ENCODE measurements around the gene MMP27.
A peak's percentile ranks its signal among the peaks of the same experiment; 100 is the strongest.

MMP27 gene

GRCh38 chr11:102666331-102666957, 39.1 kb downstream of the MMP27 start:
- peak; percentile 18 for DNase-seq (ENCODE audit: insufficient read length, low spot score)
- FAIRE-seq: peak; percentile 23
- no peak for TF ChIP-seq POLR2A (IDR thresholded peaks at IDR 0.05; ENCODE audit: low read depth, low read length)
- no peak for TF ChIP-seq TAF1 (IDR thresholded peaks at IDR 0.05; ENCODE audit: low read depth, low read length)
- TF ChIP-seq SPI1 (IDR thresholded peaks at IDR 0.05; ENCODE audit: low read depth, low read length): no peak
- TF ChIP-seq PAX5 (IDR thresholded peaks at IDR 0.05; ENCODE audit: insufficient read depth, low read length, severe bottlenecking): no peak

- FAIRE-seq: peak; percentile 76
- no peak for DNase-seq (ENCODE audit: insufficient read length, low spot score)
- TF ChIP-seq POU2F2 (IDR thresholded peaks at IDR 0.05; ENCODE audit: low read depth, low read length): no peak
- no peak for TF ChIP-seq TAF1 (IDR thresholded peaks at IDR 0.05; ENCODE audit: low read depth, low read length)
- no peak for TF ChIP-seq PAX5 (IDR thresholded peaks at IDR 0.05; ENCODE audit: insufficient read depth, low read length, severe bottlenecking)
- TF ChIP-seq SPI1 (IDR thresholded peaks at IDR 0.05; ENCODE audit: low read depth, low read length): no peak
- no peak for TF ChIP-seq POLR2AphosphoS5 (IDR thresholded peaks at IDR 0.05; ENCODE audit: low read depth, low read length)
- no peak for TF ChIP-seq POLR2A (IDR thresholded peaks at IDR 0.05; ENCODE audit: low read depth, low read length)
Observed at GRCh38 chr11:102664001-102664752, 41.4 kb downstream of the MMP27 start.

GRCh38 chr11:102662607-102663006, 43.0 kb downstream of the MMP27 start:
- FAIRE-seq (no peak), DNase-seq (ENCODE audit: insufficient read length, low spot score) (no peak)
- TF ChIP-seq POU2F2 (IDR thresholded peaks at IDR 0.05; ENCODE audit: low read depth, low read length): no peak
- no peak for TF ChIP-seq POLR2AphosphoS5 (IDR thresholded peaks at IDR 0.05; ENCODE audit: low read depth, low read length)
- TF ChIP-seq POLR2A (IDR thresholded peaks at IDR 0.05; ENCODE audit: low read depth, low read length): no peak
- no peak for TF ChIP-seq SPI1 (IDR thresholded peaks at IDR 0.05; ENCODE audit: low read depth, low read length)
- no peak for TF ChIP-seq PAX5 (IDR thresholded peaks at IDR 0.05; ENCODE audit: insufficient read depth, low read length, severe bottlenecking)
- no peak for TF ChIP-seq TAF1 (IDR thresholded peaks at IDR 0.05; ENCODE audit: low read depth, low read length)

- DNase-seq (ENCODE audit: insufficient read length, low spot score) (no peak), FAIRE-seq (no peak)
- TF ChIP-seq SPI1 (IDR thresholded peaks at IDR 0.05; ENCODE audit: low read depth, low read length) (no peak), POLR2A (IDR thresholded peaks at IDR 0.05; ENCODE audit: low read depth, low read length) (no peak), POLR2AphosphoS5 (IDR thresholded peaks at IDR 0.05; ENCODE audit: low read depth, low read length) (no peak), TAF1 (IDR thresholded peaks at IDR 0.05; ENCODE audit: low read depth, low read length) (no peak), PAX5 (IDR thresholded peaks at IDR 0.05; ENCODE audit: insufficient read depth, low read length, severe bottlenecking) (no peak), POU2F2 (IDR thresholded peaks at IDR 0.05; ENCODE audit: low read depth, low read length) (no peak)
Observed at GRCh38 chr11:102661040-102661439, 44.5 kb downstream of the MMP27 start.

- no peak for TF ChIP-seq POLR2A (IDR thresholded peaks at IDR 0.05; ENCODE audit: low read depth, low read length)
- DNase-seq (ENCODE audit: insufficient read length, low spot score) (no peak), FAIRE-seq (no peak)
Observed at GRCh38 chr11:102656528-102656927, 49.0 kb downstream of the MMP27 start.

- no peak for DNase-seq (ENCODE audit: insufficient read length, low spot score)
- no peak for FAIRE-seq
- no peak for TF ChIP-seq POLR2A (IDR thresholded peaks at IDR 0.05; ENCODE audit: low read depth, low read length)
- no peak for TF ChIP-seq SPI1 (IDR thresholded peaks at IDR 0.05; ENCODE audit: low read depth, low read length)
- TF ChIP-seq POU2F2 (IDR thresholded peaks at IDR 0.05; ENCODE audit: low read depth, low read length): no peak
- TF ChIP-seq PAX5 (IDR thresholded peaks at IDR 0.05; ENCODE audit: insufficient read depth, low read length, severe bottlenecking): no peak
- no peak for TF ChIP-seq POLR2AphosphoS5 (IDR thresholded peaks at IDR 0.05; ENCODE audit: low read depth, low read length)
- TF ChIP-seq TAF1 (IDR thresholded peaks at IDR 0.05; ENCODE audit: low read depth, low read length): no peak
Observed at GRCh38 chr11:102655547-102655946, 50.0 kb downstream of the MMP27 start.

GRCh38 chr11:102654761-102655160, 50.8 kb downstream of the MMP27 start:
- FAIRE-seq: no peak
- TF ChIP-seq SPI1 (IDR thresholded peaks at IDR 0.05; ENCODE audit: low read depth, low read length) (no peak), POLR2A (IDR thresholded peaks at IDR 0.05; ENCODE audit: low read depth, low read length) (no peak), TAF1 (IDR thresholded peaks at IDR 0.05; ENCODE audit: low read depth, low read length) (no peak), POLR2AphosphoS5 (IDR thresholded peaks at IDR 0.05; ENCODE audit: low read depth, low read length) (no peak), PAX5 (IDR thresholded peaks at IDR 0.05; ENCODE audit: insufficient read depth, low read length, severe bottlenecking) (no peak)
- no peak for DNase-seq (ENCODE audit: insufficient read length, low spot score)

GRCh38 chr11:102653744-102654291, 51.8 kb downstream of the MMP27 start:
- DNase-seq (ENCODE audit: insufficient read length, low spot score) (no peak), FAIRE-seq (peak; percentile 91)
- TF ChIP-seq POU2F2 (IDR thresholded peaks at IDR 0.05; ENCODE audit: low read depth, low read length) (no peak), POLR2AphosphoS5 (IDR thresholded peaks at IDR 0.05; ENCODE audit: low read depth, low read length) (no peak), POLR2A (IDR thresholded peaks at IDR 0.05; ENCODE audit: low read depth, low read length) (no peak), SPI1 (IDR thresholded peaks at IDR 0.05; ENCODE audit: low read depth, low read length) (no peak), PAX5 (IDR thresholded peaks at IDR 0.05; ENCODE audit: insufficient read depth, low read length, severe bottlenecking) (no peak), TAF1 (IDR thresholded peaks at IDR 0.05; ENCODE audit: low read depth, low read length) (no peak)

GRCh38 chr11:102647430-102647829, 58.1 kb downstream of the MMP27 start:
- no peak for DNase-seq (ENCODE audit: insufficient read length, low spot score)
- FAIRE-seq: no peak
- no peak for TF ChIP-seq SPI1 (IDR thresholded peaks at IDR 0.05; ENCODE audit: low read depth, low read length)
- no peak for TF ChIP-seq PAX5 (IDR thresholded peaks at IDR 0.05; ENCODE audit: insufficient read depth, low read length, severe bottlenecking)
- no peak for TF ChIP-seq POU2F2 (IDR thresholded peaks at IDR 0.05; ENCODE audit: low read depth, low read length)
- TF ChIP-seq TAF1 (IDR thresholded peaks at IDR 0.05; ENCODE audit: low read depth, low read length): no peak
- no peak for TF ChIP-seq POLR2A (IDR thresholded peaks at IDR 0.05; ENCODE audit: low read depth, low read length)
- TF ChIP-seq POLR2AphosphoS5 (IDR thresholded peaks at IDR 0.05; ENCODE audit: low read depth, low read length): no peak

Measured in GM12891 (cell line).